Endothelial cell of umbilical vein (primary cell): ENCODE measurements around the gene RBFOX1. TPM values are rescaled to one million over a fixed set of nuclear protein-coding genes. Genes with fewer than 3 reads are reported as not detected.

Experiments used
- BruUV-seq: library from RNA; stranded (reverse); fragments of 400-500 nt; replicated peaks from 2 replicates; lab custom pipeline; 2021; lab: Mats Ljungman, UMichigan
- CTCF ChIA-PET: fragments of 300-600, 350-600 bp; sonication (Branson Sonifier 250); formaldehyde crosslinking; loops from one replicate; lab custom pipeline; 2021; ENCODE audit warnings: antibody characterized with exemption, inconsistent platforms; lab: Charles Lee
- POLR2A ChIA-PET: fragments of 300-600, 350-600 bp; sonication (Branson Sonifier 250); formaldehyde crosslinking; loops from one replicate; lab custom pipeline; 2021; ENCODE audit warnings: antibody characterized with exemption, inconsistent platforms; lab: Charles Lee
- DNase-seq: peaks from one replicate; pipeline ENCODE4 v3.0.0-alpha.2; 2011; ENCODE audit warnings: low read depth, low spot score
- FAIRE-seq: peaks from 2 replicates; lab custom pipeline; 2011; peaks lifted over from hg19 to GRCh38; lab: Jason Lieb, UNC
- H2AFZ ChIP-seq: 2 replicates; pipeline ENCODE4 v1.6.0; 2012; ENCODE audit warnings: low read depth, low read length, control low read depth, inconsistent platforms
- H3K27ac ChIP-seq: 2 replicates; pipeline ENCODE4 v1.5.1; 2011; ENCODE audit warnings: low read depth, mild to moderate bottlenecking, control low read depth, low read length, moderate library complexity; ENCODE audit not compliant: insufficient read depth
- H3K27me3 ChIP-seq, 2 experiments: 2 replicates each; pipeline versions ENCODE4 v1.6.0 to v1.6.1; 2011; ENCODE audit warnings: low read length in 2 of 2, mixed read lengths in 1 of 2; ENCODE audit not compliant: control insufficient read depth in 2 of 2, insufficient read depth in 2 of 2
- H3K36me3 ChIP-seq, 2 experiments: 2 replicates in 1 of 2; 3 replicates in 1 of 2; pipeline ENCODE4 v1.5.1; 2011; ENCODE audit warnings: low read length in 2 of 2, mild to moderate bottlenecking in 1 of 2, moderate library complexity in 1 of 2; ENCODE audit not compliant: control insufficient read depth in 2 of 2, insufficient read depth in 2 of 2; ENCODE audit errors: extremely low read depth in 1 of 2
- H3K4me1 ChIP-seq: 3 replicates; pipeline ENCODE4 v1.5.1; 2011; ENCODE audit warnings: mild to moderate bottlenecking, low read length; ENCODE audit not compliant: control insufficient read depth, insufficient read depth; ENCODE audit errors: extremely low read depth
- H3K4me2 ChIP-seq: 2 replicates; pipeline ENCODE4 v1.6.1; 2011; ENCODE audit warnings: low read length, control low read depth, mixed read lengths; ENCODE audit not compliant: insufficient read depth
- H3K4me3 ChIP-seq, 3 experiments: fragments of 200-600 bp in 1 of 3; sonication (generic), shearing (Covaris generic) in 1 of 3; replicated peaks in 1 of 3; 2 replicates each; pipeline ENCODE4 v1.5.1; 2011 to 2016; ENCODE audit warnings: control low read depth in 3 of 3, low read length in 3 of 3, mild to moderate bottlenecking in 2 of 3, inconsistent platforms in 1 of 3, low read depth in 1 of 3, moderate library complexity in 1 of 3; ENCODE audit not compliant: insufficient read depth in 1 of 3
- H3K79me2 ChIP-seq: 2 replicates; pipeline ENCODE4 v1.6.0; 2012; ENCODE audit warnings: low read length, inconsistent platforms; ENCODE audit not compliant: control insufficient read depth, insufficient read depth
- H3K9ac ChIP-seq: replicated peaks from 2 replicates; pipeline ENCODE3; 2011; ENCODE audit warnings: low read length, control low read depth; ENCODE audit not compliant: insufficient read depth; ENCODE audit errors: extremely low read depth
- H3K9me1 ChIP-seq: replicated peaks from 3 replicates; pipeline ENCODE4 v1.6.0; 2011; ENCODE audit warnings: mild to moderate bottlenecking, low read length; ENCODE audit not compliant: control insufficient read depth, insufficient read depth; ENCODE audit errors: extremely low read depth
- H3K9me3 ChIP-seq: replicated peaks from 2 replicates; pipeline ENCODE4 v1.5.1; 2012; ENCODE audit warnings: low read length, inconsistent platforms; ENCODE audit not compliant: control insufficient read depth, insufficient read depth
- H4K20me1 ChIP-seq: replicated peaks from 2 replicates; pipeline ENCODE3; 2011; ENCODE audit warnings: mild to moderate bottlenecking, low read length; ENCODE audit not compliant: control insufficient read depth, insufficient read depth; ENCODE audit errors: extremely low read depth
- EZH2 ChIP-seq: IDR thresholded peaks from 2 replicates; pipeline ENCODE4 v1.6.1; 2012; ENCODE audit warnings: borderline replicate concordance, low read depth, mild to moderate bottlenecking, moderate library complexity, low read length, inconsistent platforms; ENCODE audit not compliant: severe bottlenecking
- FOS ChIP-seq: IDR thresholded peaks from 2 replicates; pipeline ENCODE4 v1.6.1; 2011; ENCODE audit warnings: mild to moderate bottlenecking, low read length, moderate library complexity, borderline replicate concordance; ENCODE audit not compliant: insufficient read depth
- GATA2 ChIP-seq: IDR thresholded peaks from 2 replicates; pipeline ENCODE4 v1.7.0; 2011; ENCODE audit warnings: low read depth, mild to moderate bottlenecking, moderate library complexity, mixed read lengths, low read length; ENCODE audit not compliant: insufficient read length, insufficient read depth
- JUN ChIP-seq: IDR thresholded peaks from 2 replicates; pipeline ENCODE4 v1.6.1; 2011; ENCODE audit warnings: borderline replicate concordance, low read depth; ENCODE audit not compliant: insufficient read length, insufficient read depth
- MYC ChIP-seq: IDR thresholded peaks from one replicate; pipeline ENCODE4 v1.6.1; 2011; ENCODE audit warnings: mild to moderate bottlenecking, low read depth, low read length
- POLR2A ChIP-seq: IDR thresholded peaks from 2 replicates; pipeline ENCODE4 v1.6.1; 2012; ENCODE audit warnings: low read depth, mild to moderate bottlenecking, control low read depth, low read length
- POLR2AphosphoS5 ChIP-seq: IDR thresholded peaks from 2 replicates; pipeline ENCODE4 v1.6.1; 2012; ENCODE audit warnings: low read depth, mild to moderate bottlenecking, control low read depth, low read length, moderate library complexity; ENCODE audit not compliant: insufficient read depth
- dilution Hi-C: fragments of 300-500 bp; cut with MboI; formaldehyde crosslinking; loops from one replicate; pipeline ENCODE4 v1.15.0; 2019; ENCODE audit warnings: low sequenced_read_pairs; ENCODE audit not compliant: extremely low pct_ligation_motif_present
- intact Hi-C: fragments of 100-400 bp; cut with micrococcal nuclease; formaldehyde crosslinking; loops from one replicate; pipeline ENCODE4 v1.10.0; 2022
- polyA plus RNA-seq, 4 experiments: library from polyadenylated mRNA; depleted of rRNA in 3 of 4; stranded (reverse) in 3 of 4; unstranded in 1 of 4; fragments of >200 nt; gene quantifications; 2 replicates each; pipeline versions ENCODE4 v1.2.1 to v1.2.3, GENCODE V29; 2011 to 2012; ENCODE audit warnings: missing spikeins in 1 of 4
- total RNA-seq: library from RNA; stranded (reverse); gene quantifications from 2 replicates; pipeline ENCODE4 v1.2.3, GENCODE V29; 2021
- TF ChIP-seq, protein P1 (sequence below): IDR thresholded peaks from 2 replicates; pipeline ENCODE4 v1.6.1; 2011; ENCODE audit not compliant: insufficient read depth, insufficient read length
- TF ChIP-seq, protein P2 (sequence below), 2 donors: IDR thresholded peaks; 1 replicate in 1 of 2; 2 replicates in 1 of 2; pipeline ENCODE4 v1.5.1; 2011; ENCODE audit warnings: low read length in 2 of 2, mild to moderate bottlenecking in 2 of 2, moderate library complexity in 2 of 2, control low read depth in 1 of 2, inconsistent platforms in 1 of 2, low read depth in 1 of 2; ENCODE audit not compliant: insufficient read depth in 1 of 2; ENCODE audit errors: extremely low read depth in 1 of 2

The RBFOX1 gene
- total and polyA plus RNA-seq, 2 donors (not counting 3 experiments of a cell fraction or from before 2014, with no cell fraction given), result not detected

DNA sequence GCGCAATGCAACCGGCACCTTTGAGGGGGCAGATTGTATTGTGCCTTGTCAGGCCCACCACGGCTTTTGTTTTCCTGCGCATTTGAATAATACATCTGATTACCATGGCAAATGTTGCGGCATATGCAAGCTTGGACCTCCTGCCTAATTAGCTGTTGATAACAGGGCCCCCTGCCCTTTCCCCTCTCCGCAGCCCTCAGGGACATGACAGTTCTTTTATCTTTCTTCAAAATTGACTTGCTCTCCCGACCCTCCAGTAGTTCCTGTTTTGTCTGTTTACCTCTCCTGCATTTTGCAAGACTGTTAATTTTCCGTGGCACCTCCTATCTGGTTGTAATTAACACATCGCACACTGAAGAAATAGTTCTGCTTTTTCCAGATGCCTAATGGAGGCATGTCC, 86.8 kb downstream of the RBFOX1 start:
- H2AFZ ChIP-seq, result no peak overlapping the region
- FAIRE-seq (no peak), DNase-seq (no peak)
- H3K4me1 ChIP-seq, result no peaks in the 10 kb centered on the region
- no peak overlapping the region for H3K9ac ChIP-seq
- H3K9me3 ChIP-seq, result peaks cover 5% of the 10 kb centered on the region
- no TSS peak for BruUV-seq
- ChIA-PET CTCF (no interaction called here), POLR2A (no interaction called here)
- H4K20me1 ChIP-seq, result no peaks in the 10 kb centered on the region
- no peak overlapping the region for H3K27ac ChIP-seq
- TF ChIP-seq, protein P1, sequence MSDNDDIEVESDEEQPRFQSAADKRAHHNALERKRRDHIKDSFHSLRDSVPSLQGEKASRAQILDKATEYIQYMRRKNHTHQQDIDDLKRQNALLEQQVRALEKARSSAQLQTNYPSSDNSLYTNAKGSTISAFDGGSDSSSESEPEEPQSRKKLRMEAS, result no peak
- no peak for TF ChIP-seq FOS
- TF ChIP-seq POLR2AphosphoS5, result no peak
- TF ChIP-seq GATA2, result no peak
- TF ChIP-seq EZH2, result no peak
- TF ChIP-seq, protein P2, sequence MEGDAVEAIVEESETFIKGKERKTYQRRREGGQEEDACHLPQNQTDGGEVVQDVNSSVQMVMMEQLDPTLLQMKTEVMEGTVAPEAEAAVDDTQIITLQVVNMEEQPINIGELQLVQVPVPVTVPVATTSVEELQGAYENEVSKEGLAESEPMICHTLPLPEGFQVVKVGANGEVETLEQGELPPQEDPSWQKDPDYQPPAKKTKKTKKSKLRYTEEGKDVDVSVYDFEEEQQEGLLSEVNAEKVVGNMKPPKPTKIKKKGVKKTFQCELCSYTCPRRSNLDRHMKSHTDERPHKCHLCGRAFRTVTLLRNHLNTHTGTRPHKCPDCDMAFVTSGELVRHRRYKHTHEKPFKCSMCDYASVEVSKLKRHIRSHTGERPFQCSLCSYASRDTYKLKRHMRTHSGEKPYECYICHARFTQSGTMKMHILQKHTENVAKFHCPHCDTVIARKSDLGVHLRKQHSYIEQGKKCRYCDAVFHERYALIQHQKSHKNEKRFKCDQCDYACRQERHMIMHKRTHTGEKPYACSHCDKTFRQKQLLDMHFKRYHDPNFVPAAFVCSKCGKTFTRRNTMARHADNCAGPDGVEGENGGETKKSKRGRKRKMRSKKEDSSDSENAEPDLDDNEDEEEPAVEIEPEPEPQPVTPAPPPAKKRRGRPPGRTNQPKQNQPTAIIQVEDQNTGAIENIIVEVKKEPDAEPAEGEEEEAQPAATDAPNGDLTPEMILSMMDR (IDR thresholded peaks at IDR 0.05; ENCODE audit: extremely low read depth in 1 of 2, insufficient read depth in 1 of 2, low read depth in 1 of 2, low read length in 2 of 2), result no peak
- no peak for TF ChIP-seq JUN
- no peak for TF ChIP-seq POLR2A
- no peak for TF ChIP-seq MYC
- intact Hi-C loops, result no loop called here
- H3K27me3 ChIP-seq, result no peaks in the 10 kb centered on the region
- no peaks in the 10 kb centered on the region for H3K36me3 ChIP-seq
- H3K79me2 ChIP-seq, result no peaks in the 10 kb centered on the region
- dilution Hi-C loops, result no loop called here
- H3K9me1 ChIP-seq, result no peaks in the 10 kb centered on the region
- H3K4me2 ChIP-seq, result no peak overlapping the region
- no peak overlapping the region for H3K4me3 ChIP-seq
